ENCODE data around the gene FAT3. TPM values are rescaled to one million over a fixed set of nuclear protein-coding genes. Genes with fewer than 3 reads are reported as not detected.

Gene FAT3
- total and polyA plus RNA-seq, 8 donors = 0.05 to 2.3 (median 0.27) TPM

DNA sequence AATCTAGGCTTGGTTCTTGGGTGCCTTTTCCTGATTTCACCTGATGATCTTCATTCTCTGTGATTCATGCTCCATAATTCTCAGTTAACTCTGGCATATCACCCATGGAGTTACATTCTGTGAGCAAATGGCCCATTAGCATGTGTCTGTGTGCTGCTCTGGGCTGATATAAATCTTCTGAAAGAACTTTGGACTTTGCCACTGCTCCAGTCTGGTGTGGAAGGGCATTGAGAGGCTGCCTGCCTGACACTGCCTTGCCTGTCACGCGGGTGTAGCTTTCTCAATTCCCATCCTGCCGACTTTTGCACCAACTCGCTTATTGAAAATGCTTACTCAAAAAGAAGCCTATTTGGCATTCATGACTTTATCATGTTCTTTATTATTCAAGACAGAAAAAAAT is 42.2 kb downstream of the FAT3 start:
- H3K36me3 ChIP-seq = no peaks in the 10 kb centered on the region
- ATAC-seq = peak in 1 of 4 donors; percentile 47
- H3K9me3 ChIP-seq = no peaks in the 10 kb centered on the region
- WGBS, 2 donors = 57 to 66% methylated on average over 4 of the region's 4 CpGs
- H3K4me1 ChIP-seq = no peaks in the 10 kb centered on the region
- no peak overlapping the region for H3K27ac ChIP-seq
- intact Hi-C loops (cut with DNase I) = no loop called here
- FAIRE-seq = no peak
- TF ChIP-seq, protein P1, sequence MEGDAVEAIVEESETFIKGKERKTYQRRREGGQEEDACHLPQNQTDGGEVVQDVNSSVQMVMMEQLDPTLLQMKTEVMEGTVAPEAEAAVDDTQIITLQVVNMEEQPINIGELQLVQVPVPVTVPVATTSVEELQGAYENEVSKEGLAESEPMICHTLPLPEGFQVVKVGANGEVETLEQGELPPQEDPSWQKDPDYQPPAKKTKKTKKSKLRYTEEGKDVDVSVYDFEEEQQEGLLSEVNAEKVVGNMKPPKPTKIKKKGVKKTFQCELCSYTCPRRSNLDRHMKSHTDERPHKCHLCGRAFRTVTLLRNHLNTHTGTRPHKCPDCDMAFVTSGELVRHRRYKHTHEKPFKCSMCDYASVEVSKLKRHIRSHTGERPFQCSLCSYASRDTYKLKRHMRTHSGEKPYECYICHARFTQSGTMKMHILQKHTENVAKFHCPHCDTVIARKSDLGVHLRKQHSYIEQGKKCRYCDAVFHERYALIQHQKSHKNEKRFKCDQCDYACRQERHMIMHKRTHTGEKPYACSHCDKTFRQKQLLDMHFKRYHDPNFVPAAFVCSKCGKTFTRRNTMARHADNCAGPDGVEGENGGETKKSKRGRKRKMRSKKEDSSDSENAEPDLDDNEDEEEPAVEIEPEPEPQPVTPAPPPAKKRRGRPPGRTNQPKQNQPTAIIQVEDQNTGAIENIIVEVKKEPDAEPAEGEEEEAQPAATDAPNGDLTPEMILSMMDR (IDR thresholded peaks at IDR 0.05) = no peak
- no peak overlapping the region for H3K4me3 ChIP-seq
- peaks cover 0 to 4% (median 0%) of the 10 kb centered on the region in 4 donors for H3K27me3 ChIP-seq
- peak in 1 of 6 donors; percentile 13 for DNase-seq

GRCh38 chr11:92267278-92267677 is 42.7 kb downstream of the FAT3 start:
- ATAC-seq (no peak), DNase-seq (no peak), FAIRE-seq (no peak)
- WGBS, 2 donors = 67 to 73% methylated on average over 2 of the region's 2 CpGs
- Histone ChIP-seq H3K27me3 (peaks cover 0 to 4% (median 0%) of the 10 kb centered on the region in 4 donors), H3K4me1 (no peaks in the 10 kb centered on the region), H3K36me3 (no peaks in the 10 kb centered on the region), H3K27ac (no peak overlapping the region), H3K9me3 (no peaks in the 10 kb centered on the region), H3K4me3 (no peak overlapping the region)
- TF ChIP-seq, protein P1 (IDR thresholded peaks at IDR 0.05) = no peak
- intact Hi-C loops (cut with DNase I) = no loop called here

DNA sequence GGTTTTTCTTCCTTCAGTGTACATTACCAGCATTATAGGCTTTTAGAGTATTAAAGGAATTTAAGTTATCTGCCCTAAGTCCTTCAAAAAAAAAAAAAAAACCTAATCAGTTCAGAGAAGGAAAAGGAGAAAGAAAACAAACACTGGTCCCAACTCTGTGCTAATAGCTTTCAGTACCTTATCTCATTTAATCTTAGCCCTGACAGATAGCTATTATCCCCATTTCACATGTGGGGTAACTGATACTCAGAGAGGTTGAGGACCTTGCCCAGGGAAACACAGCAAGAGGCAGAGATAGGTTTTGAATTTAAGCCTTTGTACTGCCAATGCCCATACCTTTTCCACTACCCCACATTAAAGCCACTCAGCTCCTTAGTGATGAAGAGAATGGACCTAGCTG is 43.4 kb downstream of the FAT3 start:
- ATAC-seq = no peak
- no peak for FAIRE-seq
- Histone ChIP-seq H3K27ac (no peak overlapping the region), H3K36me3 (no peaks in the 10 kb centered on the region), H3K4me3 (no peak overlapping the region), H3K4me1 (no peaks in the 10 kb centered on the region), H3K27me3 (peaks cover 0 to 4% (median 0%) of the 10 kb centered on the region in 4 donors), H3K9me3 (no peaks in the 10 kb centered on the region)
- TF ChIP-seq, protein P1 (IDR thresholded peaks at IDR 0.05) = no peak
- intact Hi-C loops (cut with DNase I) = no loop called here
- DNase-seq = no peak

- DNase-seq = no peak
- Histone ChIP-seq H3K27me3 (peaks cover 0 to 4% (median 0%) of the 10 kb centered on the region in 4 donors), H3K4me3 (no peak overlapping the region), H3K36me3 (no peaks in the 10 kb centered on the region), H3K4me1 (no peaks in the 10 kb centered on the region), H3K9me3 (no peaks in the 10 kb centered on the region), H3K27ac (peak overlapping the region in 2 of 4 donors; percentile 27 to 50)
- intact Hi-C loops (cut with DNase I) = no loop called here
- ATAC-seq = no peak
- no peak for FAIRE-seq
- WGBS, 2 donors = 69 to 74% methylated on average over 1 of the region's 1 CpG
- TF ChIP-seq, protein P1 (IDR thresholded peaks at IDR 0.05) = no peak
These were observed 43.9 kb downstream of the FAT3 start for GRCh38 chr11:92268546-92268945.

- ATAC-seq (peak in 3 of 4 donors; percentile 40 to 81 (median 63)), FAIRE-seq (no peak), DNase-seq (no peak)
- 29 to 33% methylated on average over 2 of the region's 2 CpGs for WGBS, 2 donors
- Histone ChIP-seq H3K4me1 (no peaks in the 10 kb centered on the region), H3K27me3 (no peaks in the 10 kb centered on the region), H3K9me3 (no peaks in the 10 kb centered on the region), H3K36me3 (no peaks in the 10 kb centered on the region), H3K27ac (peak overlapping the region in 2 of 4 donors; percentile 27 to 50), H3K4me3 (no peak overlapping the region)
- intact Hi-C loops (cut with DNase I) = no loop called here
- TF ChIP-seq, protein P1 (IDR thresholded peaks at IDR 0.05) = no peak
These were observed 44.4 kb downstream of the FAT3 start for GRCh38 chr11:92269021-92269420.

All from pancreas (tissue), 10 donors.